Mucosa of descending colon (tissue), 3 donors: ENCODE data around the gene TMEM132E. TPM values are rescaled to one million over a fixed set of nuclear protein-coding genes. Genes with fewer than 3 reads are reported as not detected.

Experiments used
- ATAC-seq: fragments of 200-7000 bp; cut with Tn5 transposase; one replicate; pipeline ENCODE4 v1.9.1; 2020; ENCODE audit warnings: mild to moderate bottlenecking, moderate library complexity
- DNase-seq, 3 donors: peaks; one replicate each; pipeline ENCODE4 v3.0.0-alpha.2; 2020
- H3K36me3 ChIP-seq: fragments of 200-600 bp; one replicate; pipeline ENCODE4 v1.8.0; 2021; ENCODE audit warnings: low read depth, mild to moderate bottlenecking
- H3K4me1 ChIP-seq: fragments of 200-600 bp; one replicate; pipeline ENCODE4 v1.8.0; 2021; ENCODE audit warnings: low read depth, mild to moderate bottlenecking
- H3K4me3 ChIP-seq: fragments of 200-600 bp; one replicate; pipeline ENCODE4 v1.8.0; 2021; ENCODE audit warnings: mild to moderate bottlenecking
- H3K9me3 ChIP-seq: fragments of 200-600 bp; one replicate; pipeline ENCODE4 v1.8.0; 2021; ENCODE audit warnings: mild to moderate bottlenecking
- intact Hi-C, 2 donors: fragments of 100-400 bp; cut with DNase I in 1 of 2; cut with micrococcal nuclease in 1 of 2; formaldehyde crosslinking; loops; one replicate each; pipeline versions ENCODE4 v1.11.0 to v1.11.1; 2022; cut with DNase I, micrococcal nuclease
- total RNA-seq, 3 donors: library from RNA; stranded (reverse); fragmentation: NEBNext Ultra II Directional in 2 of 3; extraction: Animal tissue kit (Norgen Biotek cat#: 25700) in 2 of 3; gene quantifications; one replicate each; pipeline versions ENCODE4 v1.2.1 to v1.2.4, GENCODE V29; 2021 to 2023
- TF ChIP-seq, protein P1 (sequence below): fragments of 200-600 bp; IDR thresholded peaks from one replicate; pipeline ENCODE4 v1.8.0; 2022; ENCODE audit warnings: antibody characterized with exemption, mild to moderate bottlenecking
- donor health status: DM: no; HTN: no; CAD: no; lungs with moderate emphysema.
- donor health status: DM: no; HTN: no; CAD: no.
- donor health status: DM: no; HTN: yes; CAD: no.

The TMEM132E gene
- total RNA-seq, 3 donors from 2014 or later = 0.10 to 0.13 TPM; not detected in 1

DNA sequence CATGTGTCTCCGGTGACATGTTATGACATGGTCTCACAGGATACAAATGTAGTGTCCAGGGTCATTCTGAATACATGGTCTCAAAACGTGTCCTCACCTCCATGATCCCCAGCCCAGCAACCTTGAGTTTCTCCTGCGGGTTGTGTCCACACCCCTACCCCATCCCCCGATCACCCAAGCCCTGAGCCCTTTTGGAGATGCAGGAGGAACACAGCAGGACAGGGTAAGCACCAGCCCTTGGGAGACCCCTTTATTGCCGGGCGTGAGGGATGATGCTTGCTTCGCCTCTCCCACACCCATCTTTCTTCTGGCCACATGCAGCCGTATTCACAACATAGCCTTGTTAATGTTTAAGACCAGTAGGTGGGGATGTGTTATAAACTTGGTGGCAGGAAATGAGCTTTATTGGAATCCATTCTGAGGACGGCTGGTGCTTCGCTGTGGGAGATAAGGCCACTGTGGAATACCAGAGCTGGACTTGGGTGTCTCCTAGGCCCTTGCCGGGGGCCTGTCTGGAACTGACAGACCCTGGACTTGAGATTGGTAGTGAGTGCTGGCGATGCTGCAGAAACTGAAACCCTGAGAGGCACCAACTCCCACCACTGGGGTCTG, 5.5 kb downstream of the TMEM132E start:
- no peaks in the 10 kb centered on the region for H3K36me3 ChIP-seq
- ATAC-seq (peak; percentile 51), DNase-seq (peak in 1 of 3 donors; percentile 7)
- intact Hi-C loops = no loop called here
- peaks cover 14% of the 10 kb centered on the region for H3K4me1 ChIP-seq
- H3K4me3 ChIP-seq = no peak overlapping the region
- TF ChIP-seq, protein P1, sequence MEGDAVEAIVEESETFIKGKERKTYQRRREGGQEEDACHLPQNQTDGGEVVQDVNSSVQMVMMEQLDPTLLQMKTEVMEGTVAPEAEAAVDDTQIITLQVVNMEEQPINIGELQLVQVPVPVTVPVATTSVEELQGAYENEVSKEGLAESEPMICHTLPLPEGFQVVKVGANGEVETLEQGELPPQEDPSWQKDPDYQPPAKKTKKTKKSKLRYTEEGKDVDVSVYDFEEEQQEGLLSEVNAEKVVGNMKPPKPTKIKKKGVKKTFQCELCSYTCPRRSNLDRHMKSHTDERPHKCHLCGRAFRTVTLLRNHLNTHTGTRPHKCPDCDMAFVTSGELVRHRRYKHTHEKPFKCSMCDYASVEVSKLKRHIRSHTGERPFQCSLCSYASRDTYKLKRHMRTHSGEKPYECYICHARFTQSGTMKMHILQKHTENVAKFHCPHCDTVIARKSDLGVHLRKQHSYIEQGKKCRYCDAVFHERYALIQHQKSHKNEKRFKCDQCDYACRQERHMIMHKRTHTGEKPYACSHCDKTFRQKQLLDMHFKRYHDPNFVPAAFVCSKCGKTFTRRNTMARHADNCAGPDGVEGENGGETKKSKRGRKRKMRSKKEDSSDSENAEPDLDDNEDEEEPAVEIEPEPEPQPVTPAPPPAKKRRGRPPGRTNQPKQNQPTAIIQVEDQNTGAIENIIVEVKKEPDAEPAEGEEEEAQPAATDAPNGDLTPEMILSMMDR = no peak
- H3K9me3 ChIP-seq = no peaks in the 10 kb centered on the region

- DNase-seq = no peak
- no peak overlapping the region for H3K4me3 ChIP-seq
- intact Hi-C loops = no loop called here
Measured at GRCh38 chr17:34586346-34586846, 7.0 kb downstream of the TMEM132E start.

GRCh38 chr17:34588266-34588665, 8.9 kb downstream of the TMEM132E start:
- ATAC-seq = no peak
- Histone ChIP-seq H3K4me1 (no peaks in the 10 kb centered on the region), H3K4me3 (no peak overlapping the region), H3K36me3 (no peaks in the 10 kb centered on the region), H3K9me3 (no peaks in the 10 kb centered on the region)
- intact Hi-C loops = no loop called here
- DNase-seq = no peak
- TF ChIP-seq, protein P1 = no peak

More at GRCh38 chr17:34586346-34586846, 7.0 kb downstream of the TMEM132E start:
- no peaks in the 10 kb centered on the region for H3K9me3 ChIP-seq
- TF ChIP-seq, protein P1 = no peak
- H3K36me3 ChIP-seq = no peaks in the 10 kb centered on the region
- no peak for ATAC-seq
- no peaks in the 10 kb centered on the region for H3K4me1 ChIP-seq

- H3K36me3 ChIP-seq = no peaks in the 10 kb centered on the region
- TF ChIP-seq, protein P1 = no peak
- no peaks in the 10 kb centered on the region for H3K9me3 ChIP-seq
- DNase-seq (no peak), ATAC-seq (no peak)
- H3K4me3 ChIP-seq = no peak overlapping the region
- no peaks in the 10 kb centered on the region for H3K4me1 ChIP-seq
- intact Hi-C loops = no loop called here
Measured at GRCh38 chr17:34589120-34589965, 10.0 kb downstream of the TMEM132E start.

- Histone ChIP-seq H3K4me1 (no peaks in the 10 kb centered on the region), H3K9me3 (no peaks in the 10 kb centered on the region), H3K4me3 (no peak overlapping the region), H3K36me3 (no peaks in the 10 kb centered on the region)
- DNase-seq (no peak), ATAC-seq (no peak)
- intact Hi-C loops = no loop called here
- TF ChIP-seq, protein P1 = no peak
Measured at GRCh38 chr17:34592002-34592401, 12.6 kb downstream of the TMEM132E start.
